ENCODE measurements around the gene FAM3B.

DNA sequence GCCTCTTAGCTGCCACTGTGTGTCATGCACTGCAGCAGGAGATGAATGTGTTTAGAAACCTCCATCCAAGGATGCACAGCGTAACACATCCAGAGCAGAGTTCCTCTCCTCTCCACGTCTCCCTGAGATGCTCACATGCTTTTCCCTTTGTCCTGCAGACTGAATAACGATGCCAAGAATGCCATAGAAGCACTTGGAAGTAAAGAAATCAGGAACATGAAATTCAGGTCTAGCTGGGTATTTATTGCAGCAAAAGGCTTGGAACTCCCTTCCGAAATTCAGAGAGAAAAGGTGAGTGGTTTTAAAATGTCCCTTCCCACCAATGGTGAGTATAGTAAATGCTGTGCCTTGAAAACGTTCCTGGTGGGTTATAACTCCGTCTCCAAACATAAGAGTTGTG lies 31.8 kb downstream of the FAM3B start:
- TF ChIP-seq, protein P1, sequence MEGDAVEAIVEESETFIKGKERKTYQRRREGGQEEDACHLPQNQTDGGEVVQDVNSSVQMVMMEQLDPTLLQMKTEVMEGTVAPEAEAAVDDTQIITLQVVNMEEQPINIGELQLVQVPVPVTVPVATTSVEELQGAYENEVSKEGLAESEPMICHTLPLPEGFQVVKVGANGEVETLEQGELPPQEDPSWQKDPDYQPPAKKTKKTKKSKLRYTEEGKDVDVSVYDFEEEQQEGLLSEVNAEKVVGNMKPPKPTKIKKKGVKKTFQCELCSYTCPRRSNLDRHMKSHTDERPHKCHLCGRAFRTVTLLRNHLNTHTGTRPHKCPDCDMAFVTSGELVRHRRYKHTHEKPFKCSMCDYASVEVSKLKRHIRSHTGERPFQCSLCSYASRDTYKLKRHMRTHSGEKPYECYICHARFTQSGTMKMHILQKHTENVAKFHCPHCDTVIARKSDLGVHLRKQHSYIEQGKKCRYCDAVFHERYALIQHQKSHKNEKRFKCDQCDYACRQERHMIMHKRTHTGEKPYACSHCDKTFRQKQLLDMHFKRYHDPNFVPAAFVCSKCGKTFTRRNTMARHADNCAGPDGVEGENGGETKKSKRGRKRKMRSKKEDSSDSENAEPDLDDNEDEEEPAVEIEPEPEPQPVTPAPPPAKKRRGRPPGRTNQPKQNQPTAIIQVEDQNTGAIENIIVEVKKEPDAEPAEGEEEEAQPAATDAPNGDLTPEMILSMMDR (IDR thresholded peaks at IDR 0.05; ENCODE audit: poor library complexity): no peak
- no peak for TF ChIP-seq EZH2phosphoT487 (IDR thresholded peaks at IDR 0.05; ENCODE audit: low read depth, severe bottlenecking, unreplicated experiment)
